HG03439 (cell line): ENCODE measurements around the gene CCR7.

Source experiments
- ATAC-seq: cut with Tn5 transposase; IDR thresholded peaks from one replicate; pipeline ENCODE4 v1.9.1; 2021; ENCODE audit warnings: mild to moderate bottlenecking, moderate library complexity; ENCODE audit not compliant: unreplicated experiment

CCR7 gene

GRCh38 chr17:40538936-40539705 is 26.2 kb downstream of the CCR7 start:
- ATAC-seq: no peak

GRCh38 chr17:40538019-40538935 is 27.0 kb downstream of the CCR7 start:
- no peak for ATAC-seq

GRCh38 chr17:40536295-40537171 is 28.7 kb downstream of the CCR7 start:
- ATAC-seq: no peak

- ATAC-seq: no peak
Observed at GRCh38 chr17:40535924-40536294, 29.4 kb downstream of the CCR7 start.

- ATAC-seq: no peak
Observed at GRCh38 chr17:40535438-40535837, 29.8 kb downstream of the CCR7 start.

GRCh38 chr17:40534371-40535189 is 30.7 kb downstream of the CCR7 start:
- ATAC-seq: no peak

GRCh38 chr17:40533896-40534295 is 31.4 kb downstream of the CCR7 start:
- no peak for ATAC-seq

- no peak for ATAC-seq
Observed at GRCh38 chr17:40532520-40533253, 32.6 kb downstream of the CCR7 start.

GRCh38 chr17:40531051-40531991 is 34.0 kb downstream of the CCR7 start:
- ATAC-seq: no peak

GRCh38 chr17:40530531-40530994 is 34.7 kb downstream of the CCR7 start:
- no peak for ATAC-seq

- ATAC-seq: no peak
Observed at GRCh38 chr17:40529991-40530390, 35.3 kb downstream of the CCR7 start.

- ATAC-seq: no peak
Observed at GRCh38 chr17:40528692-40529417, 36.4 kb downstream of the CCR7 start.

GRCh38 chr17:40526668-40527067 is 38.6 kb downstream of the CCR7 start:
- ATAC-seq: no peak

GRCh38 chr17:40525294-40525693 is 40.0 kb downstream of the CCR7 start:
- ATAC-seq: no peak

- no peak for ATAC-seq
Observed at GRCh38 chr17:40524243-40524965, 40.9 kb downstream of the CCR7 start.

GRCh38 chr17:40522961-40523310 is 42.3 kb downstream of the CCR7 start:
- ATAC-seq: no peak
